ENCODE measurements around the gene TCEA2.

The TCEA2 gene

GRCh38 chr20:64111841-64112641 lies 49.0 kb downstream of the TCEA2 start:
- Histone ChIP-seq H3K4me1 (ENCODE audit: insufficient read depth, low read length, poor library complexity, severe bottlenecking) (peaks cover 3% of the 10 kb centered on the region), H4K20me1 (ENCODE audit: insufficient read depth, low read length, poor library complexity, severe bottlenecking) (no peaks in the 10 kb centered on the region), H3K9me3 (ENCODE audit: insufficient read depth, low read depth, low read length) (no peaks in the 10 kb centered on the region), H3K36me3 (ENCODE audit: insufficient read depth, low read length) (no peaks in the 10 kb centered on the region), H3K27me3 (ENCODE audit: insufficient read depth, low read length, poor library complexity, severe bottlenecking) (no peaks in the 10 kb centered on the region), H3K9ac (ENCODE audit: low read depth, low read length, poor library complexity, severe bottlenecking) (no peak overlapping the region), H2AFZ (ENCODE audit: low read length) (no peak overlapping the region), H3K4me2 (ENCODE audit: low read depth, low read length, poor library complexity, severe bottlenecking) (no peak overlapping the region), H3K79me2 (ENCODE audit: insufficient read depth, low read length) (no peaks in the 10 kb centered on the region), H3F3A (ENCODE audit: low read depth) (no peaks in the 10 kb centered on the region), H3K4me3 (ENCODE audit: low read length, poor library complexity, severe bottlenecking) (no peak overlapping the region), H3K9me2 (replicated peaks; ENCODE audit: low read depth, low read length) (no peaks in the 10 kb centered on the region)
- TF ChIP-seq EZH2phosphoT487 (IDR thresholded peaks at IDR 0.05; ENCODE audit: borderline replicate concordance) = no peak
- TF ChIP-seq CTCF (conservative IDR thresholded peaks at IDR 0.05; ENCODE audit: low read length) = no peak

GRCh38 chr20:64112691-64113443 lies 49.9 kb downstream of the TCEA2 start:
- Histone ChIP-seq H3K36me3 (ENCODE audit: insufficient read depth, low read length) (no peaks in the 10 kb centered on the region), H3K4me2 (ENCODE audit: low read depth, low read length, poor library complexity, severe bottlenecking) (no peak overlapping the region), H4K20me1 (ENCODE audit: insufficient read depth, low read length, poor library complexity, severe bottlenecking) (no peaks in the 10 kb centered on the region), H2AFZ (ENCODE audit: low read length) (no peak overlapping the region), H3F3A (ENCODE audit: low read depth) (no peaks in the 10 kb centered on the region), H3K27me3 (ENCODE audit: insufficient read depth, low read length, poor library complexity, severe bottlenecking) (no peaks in the 10 kb centered on the region), H3K4me3 (ENCODE audit: low read length, poor library complexity, severe bottlenecking) (no peak overlapping the region), H3K9ac (ENCODE audit: low read depth, low read length, poor library complexity, severe bottlenecking) (no peak overlapping the region), H3K9me2 (replicated peaks; ENCODE audit: low read depth, low read length) (no peaks in the 10 kb centered on the region), H3K4me1 (ENCODE audit: insufficient read depth, low read length, poor library complexity, severe bottlenecking) (peaks cover 3% of the 10 kb centered on the region), H3K79me2 (ENCODE audit: insufficient read depth, low read length) (no peaks in the 10 kb centered on the region), H3K9me3 (ENCODE audit: insufficient read depth, low read depth, low read length) (no peaks in the 10 kb centered on the region)
- TF ChIP-seq EZH2phosphoT487 (IDR thresholded peaks at IDR 0.05; ENCODE audit: borderline replicate concordance) = no peak
- TF ChIP-seq CTCF (conservative IDR thresholded peaks at IDR 0.05; ENCODE audit: low read length) = no peak

GRCh38 chr20:64113444-64113775 lies 50.4 kb downstream of the TCEA2 start:
- Histone ChIP-seq H4K20me1 (ENCODE audit: insufficient read depth, low read length, poor library complexity, severe bottlenecking) (no peaks in the 10 kb centered on the region), H3K79me2 (ENCODE audit: insufficient read depth, low read length) (no peaks in the 10 kb centered on the region), H3F3A (ENCODE audit: low read depth) (no peaks in the 10 kb centered on the region), H3K4me1 (ENCODE audit: insufficient read depth, low read length, poor library complexity, severe bottlenecking) (peaks cover 3% of the 10 kb centered on the region), H3K27me3 (ENCODE audit: insufficient read depth, low read length, poor library complexity, severe bottlenecking) (no peaks in the 10 kb centered on the region), H3K4me2 (ENCODE audit: low read depth, low read length, poor library complexity, severe bottlenecking) (no peak overlapping the region), H2AFZ (ENCODE audit: low read length) (no peak overlapping the region), H3K9me2 (replicated peaks; ENCODE audit: low read depth, low read length) (no peaks in the 10 kb centered on the region), H3K9me3 (ENCODE audit: insufficient read depth, low read depth, low read length) (no peaks in the 10 kb centered on the region), H3K9ac (ENCODE audit: low read depth, low read length, poor library complexity, severe bottlenecking) (no peak overlapping the region), H3K36me3 (ENCODE audit: insufficient read depth, low read length) (no peaks in the 10 kb centered on the region), H3K4me3 (ENCODE audit: low read length, poor library complexity, severe bottlenecking) (no peak overlapping the region)
- no peak for TF ChIP-seq CTCF (conservative IDR thresholded peaks at IDR 0.05; ENCODE audit: low read length)
- no peak for TF ChIP-seq EZH2phosphoT487 (IDR thresholded peaks at IDR 0.05; ENCODE audit: borderline replicate concordance)
